HG03469 (cell line): ENCODE results near the gene POGK.

Source experiments
- ATAC-seq: cut with Tn5 transposase; IDR thresholded peaks from one replicate; pipeline ENCODE4 v1.9.1; 2021; ENCODE audit warnings: mild to moderate bottlenecking, moderate library complexity, moderate number of reproducible peaks; ENCODE audit not compliant: unreplicated experiment

POGK gene

GRCh38 chr1:166899769-166900168 lies 60.5 kb downstream of the POGK start:
- no peak for ATAC-seq

- ATAC-seq = no peak
Measured at GRCh38 chr1:166900987-166901386, 61.7 kb downstream of the POGK start.

- ATAC-seq = peak; percentile 33
Measured at GRCh38 chr1:166902279-166902678, 63.0 kb downstream of the POGK start.

GRCh38 chr1:166903232-166903631 lies 64.0 kb downstream of the POGK start:
- ATAC-seq = no peak

GRCh38 chr1:166905136-166905535 lies 65.9 kb downstream of the POGK start:
- no peak for ATAC-seq

- no peak for ATAC-seq
Measured at GRCh38 chr1:166905900-166906299, 66.6 kb downstream of the POGK start.
